ENCODE measurements around the gene SH3PXD2B. TPM values are rescaled to one million over a fixed set of nuclear protein-coding genes. Genes with fewer than 3 reads are reported as not detected.

The SH3PXD2B gene
- total RNA-seq, 1 donor from 2014 or later, result 52.3 TPM

DNA sequence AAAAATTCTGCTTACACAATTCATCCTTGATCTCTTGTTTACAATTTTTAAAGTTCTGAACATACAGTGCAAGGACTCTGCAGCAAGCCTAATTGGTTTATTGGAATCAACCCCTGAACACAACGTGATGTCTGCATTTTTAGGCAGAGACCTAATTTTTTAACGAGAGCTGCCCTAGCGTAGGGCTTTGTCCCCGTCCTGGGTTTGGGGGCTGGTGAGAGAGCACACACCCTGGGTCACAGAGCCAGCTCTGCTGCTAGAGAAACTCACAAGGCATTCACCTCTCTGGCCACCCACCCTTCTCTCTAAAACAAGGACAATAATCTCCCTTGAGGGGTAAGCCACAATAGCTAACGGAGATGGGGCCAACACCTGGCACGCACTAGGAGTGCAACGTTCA, 28.2 kb downstream of the SH3PXD2B start:
- Mint-ChIP-seq H3K4me1 (ENCODE audit: unreplicated experiment) (peaks cover 33% of the 10 kb centered on the region), H3K27me3 (no peaks in the 10 kb centered on the region), H3K27ac (no peak overlapping the region), H3K9me3 (no peaks in the 10 kb centered on the region), H3K4me3 (no peak overlapping the region), H3K36me3 (peaks cover 25% of the 10 kb centered on the region)
- DNase-seq (ENCODE audit: extremely low spot score, unreplicated experiment), result no peak
- TF ChIP-seq, protein P1, sequence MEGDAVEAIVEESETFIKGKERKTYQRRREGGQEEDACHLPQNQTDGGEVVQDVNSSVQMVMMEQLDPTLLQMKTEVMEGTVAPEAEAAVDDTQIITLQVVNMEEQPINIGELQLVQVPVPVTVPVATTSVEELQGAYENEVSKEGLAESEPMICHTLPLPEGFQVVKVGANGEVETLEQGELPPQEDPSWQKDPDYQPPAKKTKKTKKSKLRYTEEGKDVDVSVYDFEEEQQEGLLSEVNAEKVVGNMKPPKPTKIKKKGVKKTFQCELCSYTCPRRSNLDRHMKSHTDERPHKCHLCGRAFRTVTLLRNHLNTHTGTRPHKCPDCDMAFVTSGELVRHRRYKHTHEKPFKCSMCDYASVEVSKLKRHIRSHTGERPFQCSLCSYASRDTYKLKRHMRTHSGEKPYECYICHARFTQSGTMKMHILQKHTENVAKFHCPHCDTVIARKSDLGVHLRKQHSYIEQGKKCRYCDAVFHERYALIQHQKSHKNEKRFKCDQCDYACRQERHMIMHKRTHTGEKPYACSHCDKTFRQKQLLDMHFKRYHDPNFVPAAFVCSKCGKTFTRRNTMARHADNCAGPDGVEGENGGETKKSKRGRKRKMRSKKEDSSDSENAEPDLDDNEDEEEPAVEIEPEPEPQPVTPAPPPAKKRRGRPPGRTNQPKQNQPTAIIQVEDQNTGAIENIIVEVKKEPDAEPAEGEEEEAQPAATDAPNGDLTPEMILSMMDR (conservative IDR thresholded peaks at IDR 0.05), result no peak

DNA sequence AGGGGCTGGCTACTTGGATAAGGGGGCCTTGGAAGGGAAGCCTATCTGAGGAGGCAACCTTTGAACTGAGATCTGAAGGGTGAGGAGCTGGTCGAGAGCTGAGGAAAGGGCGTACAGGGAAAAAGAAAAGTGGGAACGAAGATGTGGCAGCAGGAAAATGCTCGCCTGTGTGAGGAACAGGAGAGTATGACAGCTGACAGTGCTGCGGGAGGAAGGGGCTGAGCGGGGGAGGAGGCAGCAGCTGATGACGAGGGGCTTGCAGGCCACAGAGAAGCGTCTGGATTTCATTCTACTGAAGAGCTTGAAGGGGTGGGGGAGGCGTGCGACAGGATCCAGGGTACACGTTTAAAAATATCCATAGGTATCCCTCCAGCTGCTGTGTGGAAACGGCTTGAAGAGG, 28.9 kb downstream of the SH3PXD2B start:
- H3K27ac Mint-ChIP-seq, result no peak overlapping the region
- H3K4me1 Mint-ChIP-seq (ENCODE audit: unreplicated experiment), result peaks cover 38% of the 10 kb centered on the region
- peaks cover 26% of the 10 kb centered on the region for H3K36me3 Mint-ChIP-seq
- no peak for DNase-seq (ENCODE audit: extremely low spot score, unreplicated experiment)
- no peak overlapping the region for H3K4me3 Mint-ChIP-seq
- H3K27me3 Mint-ChIP-seq, result no peaks in the 10 kb centered on the region
- no peaks in the 10 kb centered on the region for H3K9me3 Mint-ChIP-seq
- TF ChIP-seq, protein P1 (conservative IDR thresholded peaks at IDR 0.05), result no peak

DNA sequence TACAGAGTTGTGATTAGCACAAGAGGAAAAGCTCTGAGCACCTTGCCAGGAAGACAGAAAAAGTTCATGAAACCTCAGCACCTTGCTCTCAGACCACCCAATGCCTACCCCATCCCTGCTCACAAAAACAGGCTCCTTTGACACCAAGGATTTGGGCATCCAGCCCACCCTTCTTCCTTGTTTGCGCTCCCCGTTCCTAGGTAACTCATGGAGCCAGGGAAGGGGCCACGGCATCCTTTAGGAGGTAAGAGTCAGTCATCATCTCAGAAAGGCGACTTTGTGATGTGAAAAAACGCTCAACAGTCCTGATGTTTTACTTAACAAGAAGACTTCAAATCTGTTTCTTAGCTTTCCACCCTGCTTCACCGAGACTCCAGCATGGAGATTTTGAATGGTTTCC, 29.5 kb downstream of the SH3PXD2B start:
- H3K27ac Mint-ChIP-seq, result no peak overlapping the region
- no peaks in the 10 kb centered on the region for H3K27me3 Mint-ChIP-seq

DNA sequence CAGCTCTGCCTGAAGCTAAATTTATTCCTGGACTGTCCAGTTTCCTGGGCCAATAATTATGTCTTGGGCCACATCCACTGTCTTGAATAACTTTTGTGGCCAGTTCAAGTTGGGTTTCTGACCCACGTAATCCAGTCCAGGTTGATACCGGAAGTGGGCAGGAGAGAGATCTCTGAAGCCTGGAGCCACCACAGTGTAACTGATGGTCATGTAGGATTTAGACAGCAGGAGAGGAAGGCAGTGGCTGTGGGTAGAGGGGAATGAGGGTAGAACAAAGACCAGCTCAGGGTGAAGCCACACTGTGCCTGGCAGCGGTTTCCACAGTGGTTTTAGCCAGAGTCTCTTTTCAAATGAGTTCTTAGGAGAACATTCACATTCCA, 30.2 kb downstream of the SH3PXD2B start:
- Mint-ChIP-seq H3K9me3 (no peaks in the 10 kb centered on the region), H3K4me1 (ENCODE audit: unreplicated experiment) (peaks cover 51% of the 10 kb centered on the region), H3K27me3 (no peaks in the 10 kb centered on the region), H3K27ac (no peak overlapping the region), H3K4me3 (no peak overlapping the region), H3K36me3 (peaks cover 26% of the 10 kb centered on the region)
- DNase-seq (ENCODE audit: extremely low spot score, unreplicated experiment), result no peak
- TF ChIP-seq, protein P1 (conservative IDR thresholded peaks at IDR 0.05), result no peak

More for the DNA sequence above, 29.5 kb downstream of the SH3PXD2B start:
- TF ChIP-seq, protein P1 (conservative IDR thresholded peaks at IDR 0.05), result no peak
- H3K9me3 Mint-ChIP-seq, result no peaks in the 10 kb centered on the region
- peaks cover 26% of the 10 kb centered on the region for H3K36me3 Mint-ChIP-seq
- H3K4me3 Mint-ChIP-seq, result no peak overlapping the region
- H3K4me1 Mint-ChIP-seq (ENCODE audit: unreplicated experiment), result peaks cover 44% of the 10 kb centered on the region
- DNase-seq (ENCODE audit: extremely low spot score, unreplicated experiment), result no peak

DNA sequence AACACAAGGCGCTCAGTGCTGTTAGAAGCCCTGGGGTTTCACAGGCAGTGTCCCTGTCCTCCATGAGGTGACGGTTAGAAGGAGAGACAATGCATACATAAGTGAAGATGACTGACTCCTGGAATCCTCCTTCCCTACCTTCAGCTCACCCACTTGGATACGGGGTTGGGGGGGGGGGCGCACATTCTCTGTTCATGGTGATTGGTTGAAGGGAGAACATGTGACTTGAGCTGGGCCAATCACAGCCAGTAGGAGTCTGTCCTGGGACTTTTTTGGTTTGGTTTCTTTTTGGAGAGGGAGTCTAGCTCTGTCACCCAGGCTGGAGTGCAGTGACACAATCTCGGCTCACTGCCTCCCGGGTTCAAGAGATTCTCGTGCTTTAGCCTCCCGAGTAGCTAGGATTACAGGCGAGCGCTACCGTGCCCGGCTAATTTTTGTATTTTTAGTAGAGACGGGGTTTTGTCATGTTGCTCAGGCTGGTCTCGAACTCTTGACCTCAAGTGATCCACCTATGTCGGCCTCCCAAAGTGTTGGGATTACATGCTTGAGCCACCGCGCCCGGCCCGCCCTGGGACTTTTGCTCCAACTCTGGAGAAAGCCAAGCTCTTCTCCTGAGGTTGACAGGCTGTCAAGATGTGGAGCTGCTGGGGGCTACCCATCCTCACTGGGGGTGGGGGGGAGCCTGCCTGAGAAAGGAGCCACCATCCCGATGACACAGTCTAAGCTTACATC, 30.8 kb downstream of the SH3PXD2B start:
- Mint-ChIP-seq H3K27ac (no peak overlapping the region), H3K4me1 (ENCODE audit: unreplicated experiment) (peaks cover 51% of the 10 kb centered on the region), H3K9me3 (no peaks in the 10 kb centered on the region), H3K4me3 (no peak overlapping the region), H3K27me3 (no peaks in the 10 kb centered on the region), H3K36me3 (peaks cover 26% of the 10 kb centered on the region)
- no peak for DNase-seq (ENCODE audit: extremely low spot score, unreplicated experiment)
- TF ChIP-seq, protein P1 (conservative IDR thresholded peaks at IDR 0.05), result no peak
